ENCODE data around the gene NISCH.

NISCH gene

DNA sequence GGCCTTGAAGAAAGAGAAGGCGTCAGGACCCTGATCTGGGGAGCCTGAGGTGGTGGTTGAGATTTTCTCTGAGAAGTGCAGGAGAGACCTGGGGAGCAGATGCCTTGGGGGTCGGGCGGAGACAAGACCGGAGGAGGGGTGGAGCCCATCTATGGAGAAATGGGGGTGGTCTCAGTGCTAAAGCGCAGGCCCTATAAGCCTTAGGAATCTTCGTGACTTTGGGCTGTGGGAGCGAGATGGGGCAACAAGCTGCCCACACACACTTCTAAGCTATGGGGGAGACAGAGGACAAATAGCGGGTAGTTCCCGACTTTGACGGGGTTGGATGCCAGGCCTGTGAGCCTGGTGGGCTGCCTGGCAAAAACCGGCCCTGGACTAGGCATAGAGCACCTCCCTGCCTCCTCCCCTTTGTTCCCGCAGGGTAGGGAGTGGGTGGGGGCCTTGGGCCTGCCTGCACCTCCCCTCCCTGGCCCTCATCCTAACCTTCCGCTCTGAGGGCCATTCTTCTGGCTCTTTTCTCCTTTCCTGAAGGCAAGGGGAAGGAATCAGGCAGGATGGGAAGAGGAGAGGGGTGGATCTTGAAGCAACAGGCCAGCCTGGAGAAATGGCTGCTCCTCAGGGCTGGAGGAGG, 880 bp downstream of the NISCH start:
- no peak for TF ChIP-seq JUND (IDR thresholded peaks at IDR 0.05; ENCODE audit: low read depth)
- in situ Hi-C loops (cut with HindIII; ENCODE audit: low pct_unique_long_range_greater_than_20kb, low sequenced_read_pairs), result no loop called here
- no peak for DNase-seq (ENCODE audit: low read depth in 1 of 2, low spot score in 1 of 2)

DNA sequence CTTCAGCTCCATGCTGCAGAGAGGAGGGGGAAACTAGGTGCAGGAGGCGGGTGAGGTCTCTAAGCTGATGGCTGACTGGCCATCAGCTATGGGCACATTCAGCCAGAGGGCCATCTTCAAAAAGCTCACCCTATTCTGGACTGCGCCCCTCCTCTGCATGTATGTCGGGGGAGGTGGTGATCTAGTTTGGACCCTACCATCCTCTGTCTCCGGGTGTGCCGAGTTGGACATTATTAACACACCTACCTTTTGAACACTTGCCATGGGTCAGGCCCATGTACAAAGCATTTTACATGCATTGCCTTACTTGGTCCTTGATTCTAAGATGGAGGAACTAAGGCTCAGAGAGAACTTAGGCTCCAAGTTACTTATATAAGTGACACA, 1.4 kb downstream of the NISCH start:
- in situ Hi-C loops (cut with HindIII; ENCODE audit: low pct_unique_long_range_greater_than_20kb, low sequenced_read_pairs), result no loop called here
- TF ChIP-seq JUND (IDR thresholded peaks at IDR 0.05; ENCODE audit: low read depth), result no peak
- no peak for DNase-seq (ENCODE audit: low read depth in 1 of 2, low spot score in 1 of 2)

DNA sequence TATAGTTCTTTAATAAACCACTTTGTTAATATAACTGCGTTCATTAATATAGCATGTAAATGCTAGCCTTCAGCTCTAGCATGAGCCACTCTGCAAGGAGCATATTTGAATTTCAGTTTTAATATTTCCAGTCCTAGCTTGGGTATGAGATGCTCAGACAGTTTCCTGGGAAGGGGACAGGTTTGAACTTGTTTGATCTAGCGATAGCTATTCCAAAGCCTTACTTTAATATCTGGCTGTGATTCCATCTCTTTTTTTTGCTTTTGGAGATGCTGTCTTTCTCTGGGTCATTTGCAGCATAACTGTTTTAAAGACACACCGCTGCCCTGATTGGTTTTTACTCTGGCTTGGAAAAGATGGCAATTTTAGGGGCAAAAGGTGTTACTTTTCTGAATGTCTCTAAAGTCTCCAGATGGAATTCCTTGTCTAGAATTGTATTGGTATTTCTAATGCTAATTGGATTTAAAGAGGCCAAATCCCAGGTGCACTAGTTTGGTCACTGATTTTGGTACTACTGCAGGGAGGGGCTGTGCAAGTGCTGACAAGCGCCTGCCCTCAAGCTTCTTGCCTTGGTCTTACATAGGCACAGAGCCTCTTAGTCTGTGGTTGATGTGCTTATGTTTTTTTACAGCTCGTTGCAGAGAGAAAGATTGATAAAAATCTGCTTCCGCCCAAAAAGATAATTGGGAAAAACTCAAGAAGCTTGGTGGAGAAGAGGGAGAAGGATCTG, 2.8 kb downstream of the NISCH start:
- no peak for TF ChIP-seq JUND (IDR thresholded peaks at IDR 0.05; ENCODE audit: low read depth)
- in situ Hi-C loops (cut with HindIII; ENCODE audit: low pct_unique_long_range_greater_than_20kb, low sequenced_read_pairs), result no loop called here
- DNase-seq (ENCODE audit: low read depth in 1 of 2, low spot score in 1 of 2), result no peak

DNA sequence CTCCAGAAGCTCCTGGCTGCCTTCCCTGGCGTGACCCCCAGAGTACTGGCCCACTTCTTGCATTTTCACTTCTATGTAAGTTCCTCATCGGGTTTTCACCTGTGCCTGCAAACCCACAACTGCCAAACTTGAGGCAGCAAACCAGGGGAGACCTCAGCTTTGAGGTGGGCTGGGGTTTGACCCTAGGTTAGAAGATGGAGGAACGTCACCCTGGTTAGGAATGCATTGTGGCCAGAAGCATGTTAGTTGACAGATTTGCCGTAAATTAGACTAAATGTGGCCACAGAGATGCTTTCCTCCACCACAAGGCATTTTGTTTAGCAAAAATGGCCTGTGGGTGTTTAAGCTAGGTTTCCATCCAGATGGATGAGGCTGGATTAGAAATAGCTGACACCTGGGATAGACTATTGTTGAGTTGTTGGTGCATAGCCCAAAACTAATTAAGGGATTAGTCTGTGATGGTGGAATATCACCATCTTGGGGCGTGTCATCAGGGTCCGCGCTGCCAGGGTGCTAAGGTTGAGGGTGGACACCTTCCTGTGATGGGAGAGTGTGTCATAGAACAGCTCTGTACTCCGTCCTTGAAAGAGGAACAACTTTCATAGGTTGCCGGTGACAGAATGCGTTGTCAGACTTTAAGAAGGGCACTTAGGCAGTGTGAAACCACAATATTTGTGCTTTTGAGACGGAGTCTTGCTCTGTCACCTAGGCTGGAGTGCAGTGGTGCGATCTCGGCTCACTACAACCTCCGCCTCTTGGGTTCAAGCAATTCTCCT, 3.6 kb downstream of the NISCH start:
- in situ Hi-C loops (cut with HindIII; ENCODE audit: low pct_unique_long_range_greater_than_20kb, low sequenced_read_pairs), result no loop called here
- TF ChIP-seq JUND (IDR thresholded peaks at IDR 0.05; ENCODE audit: low read depth), result no peak
- DNase-seq (ENCODE audit: low read depth in 1 of 2, low spot score in 1 of 2), result no peak

- no peak for DNase-seq (ENCODE audit: low read depth in 1 of 2, low spot score in 1 of 2)
- in situ Hi-C loops (cut with HindIII; ENCODE audit: low pct_unique_long_range_greater_than_20kb, low sequenced_read_pairs), result no loop called here
Measured at GRCh38 chr3:52461874-52462273, 6.5 kb downstream of the NISCH start.

GRCh38 chr3:52463416-52463815, 8.0 kb downstream of the NISCH start:
- DNase-seq (ENCODE audit: low read depth in 1 of 2, low spot score in 1 of 2), result no peak
- no peak for TF ChIP-seq JUND (IDR thresholded peaks at IDR 0.05; ENCODE audit: low read depth)
- in situ Hi-C loops (cut with HindIII; ENCODE audit: low pct_unique_long_range_greater_than_20kb, low sequenced_read_pairs), result no loop called here

More at GRCh38 chr3:52461874-52462273, 6.5 kb downstream of the NISCH start:
- TF ChIP-seq JUND (IDR thresholded peaks at IDR 0.05; ENCODE audit: low read depth), result no peak

GRCh38 chr3:52468336-52468735, 12.9 kb downstream of the NISCH start:
- in situ Hi-C loops (cut with HindIII; ENCODE audit: low pct_unique_long_range_greater_than_20kb, low sequenced_read_pairs), result no loop called here
- DNase-seq (ENCODE audit: low read depth in 1 of 2, low spot score in 1 of 2), result no peak
- no peak for TF ChIP-seq JUND (IDR thresholded peaks at IDR 0.05; ENCODE audit: low read depth)

GRCh38 chr3:52469001-52469400, 13.6 kb downstream of the NISCH start:
- TF ChIP-seq JUND (IDR thresholded peaks at IDR 0.05; ENCODE audit: low read depth), result no peak
- no peak for DNase-seq (ENCODE audit: low read depth in 1 of 2, low spot score in 1 of 2)
- in situ Hi-C loops (cut with HindIII; ENCODE audit: low pct_unique_long_range_greater_than_20kb, low sequenced_read_pairs), result no loop called here

- no peak for TF ChIP-seq JUND (IDR thresholded peaks at IDR 0.05; ENCODE audit: low read depth)
- DNase-seq (ENCODE audit: low read depth in 1 of 2, low spot score in 1 of 2), result no peak
- in situ Hi-C loops (cut with HindIII; ENCODE audit: low pct_unique_long_range_greater_than_20kb, low sequenced_read_pairs), result no loop called here
Measured at GRCh38 chr3:52470920-52471319, 15.5 kb downstream of the NISCH start.

DNA sequence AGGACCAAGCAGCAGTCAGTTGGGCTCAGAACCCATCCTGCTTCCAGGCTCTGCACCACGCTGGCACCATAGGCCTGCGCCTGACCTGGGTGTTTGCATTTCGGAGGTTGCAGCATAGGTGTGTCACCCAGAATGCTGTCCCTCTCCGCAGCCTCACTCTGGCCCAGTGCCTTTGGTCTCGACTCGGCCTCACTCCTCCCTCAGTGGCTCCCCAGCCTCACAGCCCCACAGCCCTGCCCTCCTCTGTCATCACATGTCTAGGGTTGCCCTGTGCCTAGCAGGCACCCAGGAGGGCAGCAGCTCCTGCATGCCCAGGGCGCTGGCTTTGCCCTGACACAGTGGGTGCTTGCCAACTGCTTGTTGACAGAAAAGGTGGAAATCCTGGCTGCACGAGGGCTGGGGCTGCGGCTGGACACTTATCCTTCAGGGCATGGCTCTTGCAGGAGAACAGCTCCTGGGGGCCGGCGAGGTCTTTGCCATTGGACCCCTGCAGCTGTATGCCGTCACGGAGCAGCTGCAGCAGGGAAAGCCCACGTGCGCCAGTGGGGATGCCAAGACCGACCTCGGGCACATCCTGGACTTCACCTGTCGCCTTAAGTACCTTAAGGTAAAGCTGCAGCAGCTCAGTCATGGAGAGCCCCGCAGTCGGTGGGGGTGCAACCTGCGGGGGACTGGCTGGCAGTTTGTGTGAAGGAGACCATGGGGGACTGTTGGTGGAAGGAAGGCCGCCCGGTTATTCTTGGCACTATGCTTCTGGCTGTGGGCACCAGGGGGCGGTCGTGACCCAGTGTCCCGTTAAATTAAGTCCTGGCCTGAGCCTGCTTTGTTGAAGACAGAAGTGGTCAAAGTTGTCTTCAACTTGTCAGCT, 16.2 kb downstream of the NISCH start:
- in situ Hi-C loops (cut with HindIII; ENCODE audit: low pct_unique_long_range_greater_than_20kb, low sequenced_read_pairs), result no loop called here
- TF ChIP-seq JUND (IDR thresholded peaks at IDR 0.05; ENCODE audit: low read depth), result no peak
- peak; percentile 41 to 83 for DNase-seq (ENCODE audit: low read depth in 1 of 2, low spot score in 1 of 2)

DNA sequence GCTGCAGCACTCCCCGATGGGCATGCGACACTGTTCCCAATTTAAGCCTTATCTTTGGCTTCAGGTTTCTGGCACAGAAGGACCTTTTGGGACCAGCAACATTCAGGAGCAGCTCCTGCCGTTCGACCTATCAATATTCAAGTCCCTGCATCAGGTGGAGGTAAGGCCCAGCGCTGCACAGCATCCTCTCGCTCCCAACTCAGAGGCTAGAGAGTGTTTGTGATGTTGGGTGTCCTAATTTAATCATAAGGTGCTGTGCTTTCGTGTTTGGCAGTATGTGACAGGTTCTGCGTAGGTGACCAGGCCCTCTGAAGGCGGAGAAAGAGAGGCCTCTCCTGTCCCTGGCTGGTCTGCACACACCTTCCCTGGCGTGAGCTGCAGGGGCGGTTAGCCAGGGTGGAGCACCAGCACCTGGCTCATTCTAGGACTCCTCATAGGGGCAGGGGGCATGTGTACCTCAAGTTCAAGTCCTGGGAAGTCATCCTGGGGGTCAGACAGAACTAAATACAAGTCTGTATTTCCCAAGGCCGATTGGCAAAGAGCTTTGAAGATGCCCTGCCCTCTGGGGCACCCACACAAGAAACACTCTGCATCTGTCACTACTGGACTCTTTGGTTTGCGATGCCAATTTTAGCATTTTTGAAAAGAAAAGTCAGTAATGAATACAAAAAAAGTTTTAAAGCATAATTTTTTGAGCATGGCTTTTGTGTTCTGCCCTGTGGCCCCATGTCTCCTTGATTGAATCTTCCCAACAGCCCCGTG, 17.0 kb downstream of the NISCH start:
- in situ Hi-C loops (cut with HindIII; ENCODE audit: low pct_unique_long_range_greater_than_20kb, low sequenced_read_pairs), result no loop called here
- TF ChIP-seq JUND (IDR thresholded peaks at IDR 0.05; ENCODE audit: low read depth), result no peak
- no peak for DNase-seq (ENCODE audit: low read depth in 1 of 2, low spot score in 1 of 2)

- in situ Hi-C loops (cut with HindIII; ENCODE audit: low pct_unique_long_range_greater_than_20kb, low sequenced_read_pairs), result no loop called here
- no peak for DNase-seq (ENCODE audit: low read depth in 1 of 2, low spot score in 1 of 2)
- no peak for TF ChIP-seq JUND (IDR thresholded peaks at IDR 0.05; ENCODE audit: low read depth)
Measured at GRCh38 chr3:52473026-52473425, 17.6 kb downstream of the NISCH start.

Measured in T47D (cell line).